IPS DF 6.9 (cell line): Measurements from ENCODE around the gene YEATS4.

Experiments
- DNase-seq: peaks from one replicate; pipeline ENCODE4 v3.0.0-alpha.2; 2013; ENCODE audit warnings: low read depth, low spot score
- H3K27ac ChIP-seq: one replicate; pipeline ENCODE4 v1.5.1; 2013; ENCODE audit warnings: low read length, control low read depth
- H3K27me3 ChIP-seq: 2 replicates; pipeline ENCODE4 v1.6.1; 2013; ENCODE audit warnings: mild to moderate bottlenecking, low read length; ENCODE audit not compliant: control insufficient read depth, insufficient read depth
- H3K36me3 ChIP-seq: 2 replicates; pipeline ENCODE4 v1.6.1; 2013; ENCODE audit warnings: low read length; ENCODE audit not compliant: control insufficient read depth, insufficient read depth
- H3K4me1 ChIP-seq: 2 replicates; pipeline ENCODE4 v1.6.1; 2013; ENCODE audit warnings: low read length; ENCODE audit not compliant: control insufficient read depth, insufficient read depth
- H3K4me3 ChIP-seq: 2 replicates; pipeline ENCODE4 v1.5.1; 2013; ENCODE audit warnings: mild to moderate bottlenecking, low read length
- H3K9me3 ChIP-seq: 2 replicates; pipeline ENCODE4 v1.6.1; 2013; ENCODE audit warnings: low read length, inconsistent platforms; ENCODE audit not compliant: control insufficient read depth, insufficient read depth
- WGBS: extraction: QIAGEN DNeasy Blood & Tissue Kit; methylation state at CpG from one replicate; pipeline ENCODE4 v1.1.7; 2013; ENCODE audit warnings: mixed read lengths, missing lambda C conversion rate; ENCODE audit not compliant: insufficient read length, insufficient coverage; 5-methylcytosine and 5-hydroxymethylcytosine counted together

YEATS4 gene

DNA sequence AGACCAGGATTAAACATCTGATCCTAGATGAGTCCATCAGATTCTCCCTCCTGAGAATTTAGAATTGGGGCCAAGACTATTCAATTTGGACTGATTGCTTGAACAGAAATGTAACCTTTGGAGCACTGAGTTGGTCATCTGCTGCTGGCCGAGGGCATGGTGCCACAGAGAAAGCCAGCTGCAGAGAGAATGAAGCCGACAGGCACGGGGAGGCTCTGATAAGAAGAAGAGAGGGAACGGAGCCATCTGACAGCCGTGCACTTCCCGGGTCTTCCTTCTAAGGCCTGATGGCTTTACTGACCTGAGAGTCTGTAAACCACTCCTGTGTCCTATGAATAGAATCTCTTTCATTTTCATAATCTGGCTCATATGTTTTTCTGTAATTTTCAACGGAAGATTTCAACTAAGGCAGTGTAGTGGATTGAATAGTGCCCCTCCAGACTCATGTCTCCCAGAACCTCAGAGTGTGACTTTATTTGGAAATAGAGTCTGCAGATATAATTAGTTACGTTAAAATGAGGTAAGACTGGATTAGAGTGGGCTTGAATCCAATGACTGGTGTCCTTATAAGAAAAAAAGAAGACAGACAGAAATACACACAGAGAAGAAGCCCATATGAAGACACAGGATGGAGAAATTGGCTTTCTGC, 71.5 kb downstream of the YEATS4 start:
- H3K27ac ChIP-seq: no peak overlapping the region
- no peaks in the 10 kb centered on the region; the same call in 1 of the 2 replicates for H3K9me3 ChIP-seq
- H3K4me1 ChIP-seq: peaks cover 1% of the 10 kb centered on the region; the same call in 1 of the 2 replicates
- no peaks in the 10 kb centered on the region for H3K27me3 ChIP-seq
- H3K36me3 ChIP-seq: no peaks in the 10 kb centered on the region
- H3K4me3 ChIP-seq: no peak overlapping the region
- DNase-seq: no peak
- WGBS: no CpG with 5 or more reads among the region's 8 CpGs

DNA sequence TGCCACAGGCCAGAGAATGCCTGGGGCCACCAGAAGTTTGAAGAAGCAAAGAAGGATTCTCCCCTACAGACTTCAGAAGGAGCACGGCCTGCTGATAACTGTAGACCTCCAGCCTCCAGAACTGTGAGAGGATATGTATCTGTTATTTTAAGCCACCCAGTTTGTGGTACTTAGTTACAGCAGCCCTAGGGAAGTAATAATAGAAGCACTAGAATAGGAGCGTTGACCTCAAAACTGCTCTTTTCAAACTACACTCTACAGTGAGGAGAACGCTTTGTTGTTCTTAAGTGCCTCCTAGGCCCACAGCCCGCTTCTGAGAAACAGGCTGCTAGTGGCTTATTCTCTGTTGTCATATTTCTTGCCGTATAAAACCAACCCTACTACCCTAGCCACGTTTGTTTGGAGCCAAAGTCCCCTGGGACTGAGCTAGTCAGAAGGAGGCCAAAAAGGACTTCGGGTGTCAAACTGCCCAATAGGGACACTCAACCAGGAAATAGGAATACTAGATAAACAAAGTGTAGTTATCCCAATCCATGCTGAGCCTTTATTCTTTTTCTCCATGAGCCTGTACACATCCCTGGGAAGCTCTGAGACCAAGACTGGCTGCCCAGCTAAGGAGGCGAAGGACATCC, 72.2 kb downstream of the YEATS4 start:
- H3K9me3 ChIP-seq: no peaks in the 10 kb centered on the region; the same call in 1 of the 2 replicates
- no CpG with 5 or more reads among the region's 8 CpGs for WGBS
- peaks cover 1% of the 10 kb centered on the region; the same call in 1 of the 2 replicates for H3K4me1 ChIP-seq
- H3K27ac ChIP-seq: no peak overlapping the region
- H3K36me3 ChIP-seq: no peaks in the 10 kb centered on the region
- H3K27me3 ChIP-seq: no peaks in the 10 kb centered on the region
- H3K4me3 ChIP-seq: no peak overlapping the region
- DNase-seq: no peak

DNA sequence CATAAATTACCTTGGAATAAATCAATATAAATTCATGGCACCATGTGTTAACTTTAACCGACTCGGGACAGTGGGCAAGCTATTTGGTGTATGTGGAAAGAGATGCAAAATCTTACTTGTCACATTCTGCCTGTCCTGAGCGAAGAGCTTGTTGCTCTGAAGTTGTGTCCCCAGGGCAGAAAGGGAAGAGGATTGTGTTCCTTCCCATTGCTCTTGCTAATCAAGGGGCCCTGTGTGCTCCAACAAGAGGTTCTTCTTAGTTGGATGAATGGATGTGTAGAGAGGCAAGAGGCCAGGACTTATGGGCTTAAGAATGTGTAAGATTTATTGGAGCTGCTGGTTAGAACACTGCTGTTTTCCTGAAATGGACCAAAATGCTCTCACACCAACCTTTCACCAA, 74.1 kb downstream of the YEATS4 start:
- Histone ChIP-seq H3K9me3 (no peaks in the 10 kb centered on the region; the same call in 1 of the 2 replicates), H3K4me1 (peaks cover 1% of the 10 kb centered on the region; the same call in 1 of the 2 replicates), H3K4me3 (no peak overlapping the region), H3K27ac (no peak overlapping the region), H3K27me3 (no peaks in the 10 kb centered on the region), H3K36me3 (no peaks in the 10 kb centered on the region)
- no peak for DNase-seq
- WGBS: no CpG with 5 or more reads among the region's 3 CpGs

GRCh38 chr12:69435644-69436043, 76.1 kb downstream of the YEATS4 start:
- Histone ChIP-seq H3K9me3 (no peaks in the 10 kb centered on the region; the same call in 1 of the 2 replicates), H3K27me3 (no peaks in the 10 kb centered on the region), H3K27ac (no peak overlapping the region), H3K36me3 (no peaks in the 10 kb centered on the region), H3K4me1 (peaks cover 1% of the 10 kb centered on the region; the same call in 1 of the 2 replicates), H3K4me3 (no peak overlapping the region)
- no CpG with 5 or more reads among the region's 1 CpG for WGBS
- no peak for DNase-seq

GRCh38 chr12:69437073-69437472, 77.5 kb downstream of the YEATS4 start:
- Histone ChIP-seq H3K36me3 (no peaks in the 10 kb centered on the region), H3K9me3 (no peaks in the 10 kb centered on the region; the same call in 1 of the 2 replicates), H3K27ac (no peak overlapping the region), H3K4me3 (no peak overlapping the region), H3K4me1 (no peaks in the 10 kb centered on the region), H3K27me3 (no peaks in the 10 kb centered on the region)
- WGBS: no CpG with 5 or more reads among the region's 2 CpGs
- no peak for DNase-seq

DNA sequence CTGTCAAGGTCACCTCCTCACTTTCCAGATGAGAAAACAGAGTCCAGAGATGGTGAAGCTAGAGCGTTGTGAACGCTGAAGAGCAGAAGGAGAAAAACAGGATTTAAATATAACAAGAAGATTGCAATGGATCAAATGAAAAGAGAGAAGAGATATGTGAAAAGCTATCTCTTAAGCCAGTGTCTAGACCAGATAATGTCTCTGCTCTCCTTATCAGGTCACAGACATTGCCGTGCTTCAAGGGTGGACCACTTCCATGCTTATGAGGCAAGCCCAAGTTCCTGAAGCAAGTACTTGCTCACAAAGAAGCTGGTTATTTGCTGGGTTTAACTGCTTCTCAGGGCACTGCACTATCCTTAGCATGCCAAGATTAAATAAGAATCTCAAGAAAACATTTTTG, 79.0 kb downstream of the YEATS4 start:
- Histone ChIP-seq H3K4me3 (no peak overlapping the region), H3K4me1 (no peaks in the 10 kb centered on the region), H3K9me3 (no peaks in the 10 kb centered on the region; the same call in 1 of the 2 replicates), H3K36me3 (no peaks in the 10 kb centered on the region), H3K27ac (no peak overlapping the region), H3K27me3 (no peaks in the 10 kb centered on the region)
- WGBS: no CpG with 5 or more reads among the region's 3 CpGs
- DNase-seq: no peak

DNA sequence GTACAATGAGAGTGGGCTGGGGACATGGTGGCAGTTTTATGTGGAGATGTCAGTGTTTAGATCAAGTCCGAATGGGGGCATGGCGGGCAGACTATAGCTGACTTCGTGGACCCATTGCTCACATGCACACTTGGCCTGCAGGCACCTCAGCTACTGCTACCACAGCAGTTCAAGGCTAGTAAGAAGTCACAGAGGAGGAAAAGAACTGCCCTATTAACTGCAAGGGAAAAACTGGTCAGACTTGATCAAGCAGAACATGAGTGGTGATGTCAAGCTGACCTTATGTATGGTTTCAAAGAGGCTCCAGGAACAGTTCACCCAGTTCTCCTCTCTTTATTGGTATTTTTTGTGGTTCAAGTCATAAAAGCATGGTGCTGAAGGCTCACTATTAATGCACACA, 80.5 kb downstream of the YEATS4 start:
- Histone ChIP-seq H3K27me3 (no peaks in the 10 kb centered on the region), H3K27ac (no peak overlapping the region), H3K36me3 (no peaks in the 10 kb centered on the region), H3K9me3 (no peaks in the 10 kb centered on the region; the same call in 1 of the 2 replicates), H3K4me3 (no peak overlapping the region), H3K4me1 (no peaks in the 10 kb centered on the region)
- DNase-seq: no peak
- WGBS: no CpG with 5 or more reads among the region's 3 CpGs
